Measurements from ENCODE around the gene FANCE. TPM values are rescaled to one million over a fixed set of nuclear protein-coding genes. Genes with fewer than 3 reads are reported as not detected.
A peak's percentile ranks its signal among the peaks of the same experiment; 100 is the strongest.

Gene FANCE
- total and polyA plus RNA-seq, 9 of the 15 experiments (the other 6 are each of a cell fraction or from before 2014, with no cell fraction given) = 5.7 to 30.2 (median 17.0) TPM

GRCh38 chr6:35473850-35474130, 21.7 kb downstream of the FANCE start:
- Histone ChIP-seq H3K4me3 (no peak overlapping the region), H3K4me1 (replicated peaks in 1 of 2; ENCODE audit: control insufficient read depth in 2 of 2, insufficient read depth in 2 of 2, low read length in 2 of 2) (peaks cover 20 to 28% of the 10 kb centered on the region in 2 experiments; a peak in 4 of 5 replicates), H3K36me3 (ENCODE audit: control insufficient read depth, insufficient read depth, low read length) (peaks cover 51% of the 10 kb centered on the region), H3K27ac (ENCODE audit: extremely low read depth, low read depth, low read length) (no peak overlapping the region), H3K9ac (ENCODE audit: insufficient read depth in 1 of 2, low read depth in 2 of 2, low read length in 2 of 2) (no peak overlapping the region), H2AFZ (ENCODE audit: low read depth, low read length) (no peak overlapping the region), H3K27me3 (ENCODE audit: control insufficient read depth in 2 of 2, insufficient read depth in 2 of 2, low read length in 2 of 2) (no peaks in the 10 kb centered on the region), H3K9me3 (replicated peaks; ENCODE audit: control insufficient read depth, insufficient read depth, low read depth, low read length) (0 out of 2 replicates have a peak, but pooled peaks cover 1% of the 10 kb centered on the region), H4K20me1 (replicated peaks; ENCODE audit: control insufficient read depth, insufficient read depth, low read length) (peaks cover 37% of the 10 kb centered on the region), H3K4me2 (ENCODE audit: insufficient read depth, low read length) (no peak overlapping the region), H3K79me2 (ENCODE audit: control insufficient read depth, insufficient read depth, low read length) (peaks cover 37% of the 10 kb centered on the region), H3K9me1 (ENCODE audit: control insufficient read depth, insufficient read depth, low read length) (no peaks in the 10 kb centered on the region)
- ATAC-seq (no peak; the same call in 2 of the 3 replicates), DNase-seq (ENCODE audit: extremely low read depth in 1 of 4, low spot score in 3 of 4) (peak in 1 of 4 experiments; percentile 41), FAIRE-seq (no peak)
- POLR2A ChIA-PET = interaction anchor here (0.6 to 7.6 kb wide), 8 partner anchors 10 to 263 kb away, joined by 3 to 167 read pairs (median 4); partner anchors contain the start of genes ARMC12 and TEAD3
- BruUV-seq (replicated peaks) = no TSS peak
- peak; percentile 42; the same call in 1 of the 2 replicates for TF ChIP-seq POLR2AphosphoS2 (IDR thresholded peaks at IDR 0.05; ENCODE audit: low read length)
- TF ChIP-seq ZNF830 (CRISPR knock-in tag; IDR thresholded peaks at IDR 0.05) = no peak
- peak; percentile 58 for TF ChIP-seq SIRT6 (IDR thresholded peaks at IDR 0.05; ENCODE audit: low read depth, low read length)
- in situ Hi-C loops (cut with MboI) = no loop called here
- intact Hi-C loops (cut with micrococcal nuclease) = no loop called here
- CTCF ChIA-PET (ENCODE audit: low intra/inter-chr PET ratio) = no interaction called here

- ATAC-seq (peak; percentile 3), DNase-seq (ENCODE audit: extremely low read depth in 1 of 4, low spot score in 3 of 4) (peak in 1 of 4 experiments; percentile 28), FAIRE-seq (no peak)
- peaks cover 20 to 26% of the 10 kb centered on the region in 2 experiments; a peak in 4 of 5 replicates for H3K4me1 ChIP-seq (replicated peaks in 1 of 2; ENCODE audit: control insufficient read depth in 2 of 2, insufficient read depth in 2 of 2, low read length in 2 of 2)
- H3K9me1 ChIP-seq (ENCODE audit: control insufficient read depth, insufficient read depth, low read length) = no peaks in the 10 kb centered on the region
- no TSS peak for BruUV-seq (replicated peaks)
- in situ Hi-C loops (cut with MboI) (no loop called here), intact Hi-C loops (cut with micrococcal nuclease) (no loop called here)
- H3K27me3 ChIP-seq (ENCODE audit: control insufficient read depth in 2 of 2, insufficient read depth in 2 of 2, low read length in 2 of 2) = no peaks in the 10 kb centered on the region
- ChIA-PET POLR2A (interaction anchor here (0.6 to 7.6 kb wide), 8 partner anchors 9 to 181 kb away, joined by 3 to 167 read pairs (median 4); partner anchors contain the start of gene TEAD3), CTCF (ENCODE audit: low intra/inter-chr PET ratio) (no interaction called here)
- no peak overlapping the region for H3K4me3 ChIP-seq
- 0 out of 2 replicates have a peak, but pooled peaks cover 1% of the 10 kb centered on the region for H3K9me3 ChIP-seq (replicated peaks; ENCODE audit: control insufficient read depth, insufficient read depth, low read depth, low read length)
- peaks cover 32% of the 10 kb centered on the region for H4K20me1 ChIP-seq (replicated peaks; ENCODE audit: control insufficient read depth, insufficient read depth, low read length)
- 81% methylated on average over 12 of the region's 14 CpGs for WGBS (ENCODE audit: insufficient coverage, low coverage, missing lambda C conversion rate)
- H3K27ac ChIP-seq (ENCODE audit: extremely low read depth, low read depth, low read length) = no peak overlapping the region
- peaks cover 31% of the 10 kb centered on the region for H3K79me2 ChIP-seq (ENCODE audit: control insufficient read depth, insufficient read depth, low read length)
- no peak overlapping the region for H3K4me2 ChIP-seq (ENCODE audit: insufficient read depth, low read length)
- H3K9ac ChIP-seq (ENCODE audit: insufficient read depth in 1 of 2, low read depth in 2 of 2, low read length in 2 of 2) = peak overlapping the region in 1 of 2 experiments; percentile 11; a peak in 1 of 4 replicates
- H2AFZ ChIP-seq (ENCODE audit: low read depth, low read length) = no peak overlapping the region
- peaks cover 46% of the 10 kb centered on the region for H3K36me3 ChIP-seq (ENCODE audit: control insufficient read depth, insufficient read depth, low read length)
- TF ChIP-seq MYNN (IDR thresholded peaks at IDR 0.05) (peak; percentile 31; the same call in 1 of the 2 replicates), MYNN (CRISPR knock-in tag; IDR thresholded peaks at IDR 0.05) (no peak), ZNF263 (CRISPR knock-in tag; IDR thresholded peaks at IDR 0.05; ENCODE audit: borderline replicate concordance) (peak; percentile 23; the same call in 1 of the 2 replicates), POLR2A (conservative IDR thresholded peaks at IDR 0.05) (peak; percentile 63), RBM14 (IDR thresholded peaks at IDR 0.05; ENCODE audit: borderline replicate concordance, insufficient read depth, low read depth, low read length) (no peak), PCBP1 (IDR thresholded peaks at IDR 0.05; ENCODE audit: low read depth, low read length, poor library complexity, severe bottlenecking) (no peak), FUS (optimal IDR thresholded peaks at IDR 0.05; ENCODE audit: low read depth, low read length) (no peak), RBFOX2 (IDR thresholded peaks at IDR 0.05; ENCODE audit: low read depth, low read length) (peak; percentile 70), AFF1 (IDR thresholded peaks at IDR 0.05; ENCODE audit: low read depth in 1 of 2, partially characterized antibody in 2 of 2) (no peak)
These were observed 22.2 kb downstream of the FANCE start for GRCh38 chr6:35474131-35474941.
